GM18498 (cell line): ENCODE measurements around the gene CRB3.

Source experiments
- ATAC-seq: cut with Tn5 transposase; IDR thresholded peaks from one replicate; pipeline ENCODE4 v1.9.1; 2021; ENCODE audit warnings: mild to moderate bottlenecking, moderate library complexity; ENCODE audit not compliant: unreplicated experiment

The CRB3 gene

DNA sequence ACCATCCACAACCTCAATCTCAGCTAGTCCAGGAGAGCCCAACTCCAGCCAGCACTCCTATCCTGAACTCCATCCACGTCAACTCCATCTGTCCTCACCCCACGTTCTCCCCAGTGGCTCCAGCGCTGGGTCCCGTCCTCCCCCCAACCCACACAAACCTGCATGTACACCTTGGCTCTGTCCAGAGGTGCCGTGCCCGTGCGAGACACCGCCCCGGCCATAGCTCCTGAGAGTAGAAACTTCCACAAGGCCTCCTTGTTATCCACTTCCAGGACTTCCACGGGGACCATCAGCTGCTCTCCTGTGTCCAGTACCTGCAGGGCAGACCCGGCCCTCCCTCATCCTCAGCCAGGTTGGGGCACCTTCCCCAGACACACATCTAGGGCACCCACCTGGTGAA lies 32.2 kb upstream of the CRB3 start:
- ATAC-seq, result no peak

DNA sequence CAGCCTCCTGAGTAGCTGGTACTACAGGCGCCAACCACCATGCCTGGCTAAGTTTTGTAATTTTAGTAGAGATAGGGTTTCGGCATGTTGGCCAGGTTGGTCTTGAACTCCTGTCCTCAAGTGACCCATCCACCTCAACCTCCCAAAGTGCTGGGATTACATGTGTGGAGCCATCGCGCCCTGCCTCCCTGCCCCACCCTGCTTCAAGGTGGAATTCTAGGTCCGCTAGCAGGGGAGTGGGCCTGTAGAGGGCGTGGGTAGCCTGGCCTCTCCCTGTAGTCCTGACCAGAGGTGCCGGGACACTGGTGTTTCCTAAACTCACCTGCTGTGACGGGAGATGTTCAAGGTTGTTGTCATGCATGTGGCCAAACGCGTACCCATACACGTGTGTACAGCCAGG lies 30.9 kb upstream of the CRB3 start:
- no peak for ATAC-seq

DNA sequence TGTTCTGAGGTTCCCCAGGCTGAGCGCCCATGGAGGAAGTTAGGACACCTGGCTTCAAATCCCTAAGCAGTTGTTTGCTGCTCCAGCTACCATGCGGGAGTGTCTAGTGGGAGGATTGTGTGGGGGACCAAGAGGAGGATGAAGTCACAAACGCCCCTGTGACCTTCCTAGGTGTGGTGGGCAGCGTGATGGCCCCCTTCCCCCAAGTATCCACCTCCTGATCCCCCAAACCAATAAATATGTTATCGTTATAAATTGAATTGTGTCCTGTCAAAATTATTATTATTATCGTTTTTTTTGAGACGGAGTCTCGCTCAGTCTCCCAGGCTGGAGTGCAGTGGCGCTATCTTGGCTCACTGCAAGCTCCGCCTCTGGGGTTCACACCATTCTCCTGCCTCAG lies 30.4 kb upstream of the CRB3 start, which contains the start of gene SLC25A41:
SLC25A41 (minus strand) TSS at position 101 of the 400 bp plus-strand sequence; CDS start at position 31, 70 bp downstream.
- ATAC-seq, result no peak

DNA sequence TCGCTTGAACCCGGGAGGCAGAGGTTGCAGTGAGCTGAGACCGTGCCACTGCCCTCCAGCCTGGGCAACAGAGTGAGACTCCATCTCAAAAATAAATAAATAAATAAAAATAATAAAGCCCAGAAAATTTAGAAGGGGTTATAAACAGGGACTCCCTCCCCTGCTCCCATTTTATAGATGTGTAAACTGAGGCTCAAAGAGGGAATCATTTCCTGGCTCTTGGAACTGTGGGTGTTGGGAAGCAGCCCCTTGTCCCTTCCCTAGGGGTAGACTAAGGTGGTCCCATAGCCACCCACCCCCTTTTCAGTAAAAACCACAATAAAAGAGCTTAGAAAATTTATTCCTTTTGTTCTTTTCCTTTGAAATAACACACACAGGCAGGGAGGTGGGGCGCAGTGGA lies 24.3 kb upstream of the CRB3 start:
- no peak for ATAC-seq

DNA sequence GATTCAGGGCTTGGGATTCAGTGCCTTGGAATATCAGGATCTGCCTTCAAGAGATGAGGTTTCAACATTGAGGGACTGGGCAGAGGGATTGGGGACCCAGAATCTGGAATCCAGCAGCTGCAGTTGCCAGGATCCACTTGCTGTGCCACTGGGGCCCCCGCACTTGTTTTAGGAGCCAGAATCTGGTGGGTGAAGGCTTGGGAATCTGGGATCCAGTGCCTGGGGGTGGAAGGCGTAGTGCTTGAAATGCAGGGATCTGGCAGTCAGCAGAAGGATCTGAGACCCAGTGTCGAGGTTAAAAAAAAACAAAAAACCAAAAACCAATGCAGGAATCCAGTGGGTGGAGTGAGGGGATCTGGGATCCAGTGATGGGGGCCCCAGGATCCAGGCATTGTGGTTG lies 23.2 kb upstream of the CRB3 start:
- no peak for ATAC-seq

DNA sequence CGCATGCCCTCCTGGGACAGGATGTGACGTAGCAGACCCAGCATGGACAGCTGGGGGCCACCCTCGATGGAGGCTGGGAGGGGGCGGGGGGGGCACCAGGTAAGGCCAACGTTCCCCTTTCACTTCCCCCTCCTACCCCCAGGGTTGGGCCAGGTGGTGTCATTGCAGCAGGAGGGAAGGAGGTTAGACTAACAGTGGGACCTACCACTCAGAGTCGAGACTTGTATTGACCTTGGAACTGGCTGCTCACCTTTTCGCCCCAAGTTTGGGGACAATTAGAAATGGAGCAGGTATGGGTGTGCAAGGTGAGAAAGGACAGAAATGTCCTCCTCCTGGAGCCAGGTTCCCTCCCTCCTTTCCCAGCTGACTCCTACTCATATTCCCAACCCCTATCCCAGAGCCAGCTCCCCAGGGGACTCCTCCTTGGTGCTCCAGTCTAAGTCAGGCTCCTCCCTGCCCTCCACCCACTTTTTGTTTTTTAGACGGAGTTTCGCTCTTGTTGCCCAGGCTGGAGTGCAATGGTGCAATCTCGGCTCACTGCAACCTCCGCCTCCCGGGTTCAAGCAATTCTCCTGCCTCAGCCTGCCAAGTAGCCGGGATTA lies 21.9 kb upstream of the CRB3 start:
- ATAC-seq, result no peak

DNA sequence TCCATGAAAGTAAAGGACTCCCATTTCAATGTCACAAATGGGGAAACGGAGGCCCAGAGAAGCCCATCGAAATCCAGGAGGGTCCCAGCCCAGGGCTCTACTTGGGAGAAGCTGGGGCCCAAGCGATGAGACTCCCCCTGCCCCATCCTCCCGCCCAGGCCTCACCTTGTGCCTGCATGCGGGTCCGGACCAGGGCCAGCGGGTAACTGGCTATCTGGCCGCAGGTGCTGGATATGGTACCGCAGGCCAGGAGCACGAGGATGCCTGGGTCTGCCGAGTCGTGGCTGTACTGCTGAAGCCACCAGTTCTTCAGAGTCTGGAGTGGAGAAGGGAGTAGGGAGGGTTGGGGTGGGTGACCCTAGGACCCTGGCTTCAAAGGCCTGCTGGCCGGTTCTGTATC lies 20.1 kb upstream of the CRB3 start:
- ATAC-seq, result no peak

DNA sequence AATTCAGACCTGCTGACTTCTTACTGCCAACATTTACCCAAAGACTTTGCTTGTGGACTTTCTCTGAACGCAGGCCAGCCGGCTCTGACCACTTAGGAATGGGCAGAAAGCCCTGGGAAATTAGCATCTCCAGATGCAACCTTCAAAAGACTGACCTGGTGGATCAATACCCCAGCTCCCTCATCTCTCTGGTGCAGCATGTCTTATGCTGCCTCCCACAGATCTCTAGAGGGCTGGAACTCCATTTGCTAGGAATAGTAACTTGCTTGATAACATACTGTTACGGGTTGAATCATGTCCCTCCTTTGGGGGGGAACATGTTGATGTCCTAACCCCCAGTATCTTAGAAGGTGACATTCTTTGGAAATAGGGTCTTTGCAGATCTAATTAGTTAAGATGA lies 17.6 kb upstream of the CRB3 start:
- ATAC-seq, result no peak

DNA sequence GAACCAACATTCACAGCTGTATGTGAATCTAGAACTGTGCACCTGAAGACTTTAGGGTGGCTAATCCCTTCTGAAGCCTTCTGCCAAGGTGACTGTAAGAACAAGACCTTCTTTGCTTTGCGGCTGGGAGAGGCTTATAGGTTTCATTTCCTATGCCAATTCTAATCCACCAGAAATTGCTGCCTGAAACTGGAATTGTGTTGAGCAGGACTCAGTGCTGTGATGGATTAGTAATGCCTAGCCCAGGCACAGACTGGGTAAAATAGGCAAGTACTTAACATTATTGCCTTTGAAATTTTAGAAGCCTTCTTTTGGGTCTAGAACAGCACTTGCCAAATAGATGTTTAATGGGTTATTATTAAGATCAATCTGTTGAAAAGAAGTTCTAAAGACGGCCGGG lies 16.0 kb upstream of the CRB3 start:
- ATAC-seq, result no peak

DNA sequence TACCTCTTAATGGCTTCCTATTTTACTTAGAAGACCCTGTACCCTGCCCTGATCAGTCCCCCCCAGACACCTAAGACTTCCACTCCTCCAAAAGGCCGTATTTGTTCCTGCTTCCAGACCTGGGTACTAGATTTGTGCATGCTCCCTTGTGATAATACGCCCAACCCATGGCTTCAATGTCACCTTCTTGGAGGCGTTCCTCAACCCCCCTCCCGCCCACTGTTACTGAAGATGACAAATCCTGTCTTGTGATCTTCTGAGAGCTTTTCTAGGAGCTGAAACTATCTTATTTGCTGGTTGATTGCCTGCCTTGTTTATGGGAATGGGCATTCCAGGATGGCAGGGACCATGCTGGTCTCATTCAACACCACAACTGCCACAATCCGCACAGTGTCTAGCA lies 13.9 kb upstream of the CRB3 start:
- ATAC-seq, result no peak

DNA sequence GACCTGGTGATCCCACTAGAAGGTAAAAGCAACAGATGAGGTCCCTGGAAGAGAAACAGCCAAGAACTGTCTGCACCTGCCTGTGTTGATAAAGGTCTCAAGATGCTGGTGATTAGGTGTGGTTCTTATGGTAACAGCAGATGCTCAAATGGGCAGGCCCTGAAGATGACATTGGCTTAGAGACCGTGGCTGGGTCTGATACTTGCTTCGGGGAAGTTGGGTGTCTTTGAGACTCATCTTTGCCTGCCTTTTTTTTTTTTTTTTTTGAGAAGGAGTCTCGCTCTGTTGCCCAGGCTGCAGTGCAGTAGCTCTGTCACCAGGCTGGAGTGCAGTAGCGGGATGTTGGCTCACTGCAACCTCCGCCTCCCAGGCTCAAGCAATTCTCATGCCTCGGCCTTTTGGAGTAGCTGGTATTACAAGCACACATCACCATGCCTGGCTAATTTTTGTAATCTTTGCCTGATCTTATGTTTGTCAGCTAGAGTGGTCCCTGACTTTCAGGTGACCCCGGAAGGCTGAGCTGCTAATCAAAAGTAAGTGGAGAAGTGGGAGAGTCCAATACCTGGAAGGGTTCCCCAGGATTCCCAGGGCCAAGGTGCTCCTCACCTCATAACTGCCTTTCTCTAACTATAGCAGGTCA lies 12.4 kb upstream of the CRB3 start:
- no peak for ATAC-seq

DNA sequence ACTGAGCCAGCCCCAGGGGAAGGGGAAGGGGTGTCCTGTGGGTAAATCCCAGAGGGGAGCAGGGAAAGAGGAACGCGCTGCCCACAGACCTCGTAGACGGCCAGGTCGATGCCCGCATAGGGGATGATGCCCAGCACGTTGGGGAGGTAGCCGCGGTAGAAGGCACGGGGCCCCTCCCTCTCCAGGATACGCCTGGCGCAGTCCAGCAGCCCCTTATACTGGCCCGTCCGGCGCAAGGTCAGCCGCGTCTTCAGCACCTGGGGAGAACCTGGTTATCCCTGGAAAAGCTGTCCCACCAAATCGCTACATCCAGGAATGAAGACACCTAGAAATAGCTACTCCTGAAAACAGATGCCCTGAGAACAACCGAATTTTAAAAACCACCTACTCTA lies 11.9 kb upstream of the CRB3 start:
- no peak for ATAC-seq

DNA sequence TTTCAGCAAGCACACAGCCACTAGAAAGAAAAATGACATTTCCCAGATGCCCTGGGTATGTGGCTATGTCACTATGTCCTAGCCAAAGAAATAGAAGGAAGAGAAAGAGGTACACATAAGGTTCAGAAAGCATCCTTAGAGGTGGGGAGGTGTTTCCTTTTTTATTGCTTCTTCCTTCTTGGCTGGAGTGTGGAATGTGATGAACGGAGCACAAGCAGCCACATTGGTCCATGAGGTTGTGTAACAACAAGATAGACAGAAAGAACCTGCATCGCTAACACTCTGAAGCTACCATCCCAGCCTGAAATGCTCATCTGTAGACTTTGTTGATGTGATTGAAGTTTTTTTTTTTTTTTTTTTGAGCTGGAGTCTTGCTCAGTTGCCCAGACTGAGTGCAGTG lies 11.2 kb upstream of the CRB3 start:
- ATAC-seq, result no peak

DNA sequence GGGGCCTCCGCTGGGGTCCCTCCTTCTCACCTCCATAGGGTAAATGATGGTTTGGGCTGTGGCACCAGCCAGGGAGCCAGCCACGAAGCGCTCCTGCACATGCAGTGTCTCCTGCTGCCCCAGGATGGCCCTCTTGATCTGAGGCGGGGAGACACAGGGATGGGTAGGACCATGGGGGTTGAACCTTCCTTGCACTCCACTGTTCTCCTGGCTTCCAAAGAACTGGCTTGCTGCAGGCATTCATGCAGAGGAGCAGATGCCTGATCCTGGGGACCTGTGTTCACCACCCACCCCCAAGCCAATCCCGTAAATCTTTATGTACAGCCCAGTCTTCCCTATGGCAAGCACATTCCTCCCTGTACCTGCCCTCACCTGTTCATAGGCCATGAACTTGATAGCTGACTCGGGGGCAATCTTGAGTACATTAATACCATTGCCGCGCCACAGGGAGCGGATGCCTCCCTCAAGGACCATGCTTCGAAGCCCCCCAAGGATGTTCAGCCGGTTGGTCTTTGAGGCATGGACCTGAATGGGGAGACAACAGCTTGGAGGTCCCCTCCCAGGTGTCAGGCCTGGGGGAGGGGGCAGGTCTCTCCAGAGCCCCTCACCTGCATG lies 10.0 kb upstream of the CRB3 start:
- no peak for ATAC-seq

DNA sequence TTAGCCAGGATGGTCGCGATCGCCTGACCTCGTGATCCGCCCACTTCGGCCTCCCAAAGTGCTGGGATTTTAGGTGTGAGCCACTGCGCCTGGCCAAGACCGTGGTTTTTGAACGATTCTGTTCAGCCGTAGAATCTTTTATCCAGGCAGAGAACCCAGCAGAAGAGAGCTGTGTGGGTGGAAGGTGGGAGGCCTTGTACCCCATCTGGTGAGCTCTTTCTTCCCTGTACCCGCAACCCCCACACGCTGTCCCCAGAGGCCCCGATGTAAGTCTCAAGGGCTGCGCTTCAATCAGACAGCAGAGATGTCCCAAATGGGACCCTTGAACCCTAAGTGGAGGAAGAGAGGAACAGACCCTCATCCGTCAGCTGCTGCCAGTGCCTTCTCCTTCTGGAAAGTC lies 8.1 kb upstream of the CRB3 start:
- ATAC-seq, result no peak

DNA sequence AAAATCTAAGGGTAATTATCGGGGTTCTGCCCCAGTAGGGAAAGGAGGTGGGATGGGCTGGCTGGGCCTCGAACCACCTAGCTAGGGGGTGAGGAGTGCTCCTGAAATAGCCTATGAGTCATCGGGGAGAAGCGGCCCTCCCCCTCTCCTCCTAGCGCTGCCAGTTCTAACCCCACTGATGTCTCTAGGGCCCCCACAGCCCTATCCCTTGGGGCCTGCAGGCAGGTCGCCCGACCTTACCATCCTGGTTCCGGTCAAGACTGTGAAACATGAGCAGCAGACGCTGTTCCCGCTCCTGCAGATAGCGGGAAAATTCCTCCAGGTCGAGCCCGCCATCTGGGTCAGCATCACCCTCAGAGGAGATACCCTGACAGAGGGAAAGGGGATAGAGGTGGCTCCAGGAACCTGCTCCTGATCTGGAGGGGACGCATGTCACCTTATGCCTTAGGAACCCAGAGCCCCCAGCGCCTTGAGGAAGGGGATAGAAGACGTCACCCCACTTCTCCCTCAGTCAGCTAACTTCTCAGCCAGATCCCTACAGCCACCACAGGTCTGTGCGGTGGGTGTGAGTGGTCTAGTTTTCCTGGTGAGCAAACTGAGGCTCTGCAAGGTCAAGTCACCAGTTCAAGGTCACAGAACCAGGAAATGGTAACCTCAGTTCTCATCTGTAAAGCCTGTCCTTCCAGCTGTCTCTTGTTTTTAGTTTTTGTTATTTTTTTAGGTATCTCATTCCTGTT lies 5.9 kb upstream of the CRB3 start:
- no peak for ATAC-seq

DNA sequence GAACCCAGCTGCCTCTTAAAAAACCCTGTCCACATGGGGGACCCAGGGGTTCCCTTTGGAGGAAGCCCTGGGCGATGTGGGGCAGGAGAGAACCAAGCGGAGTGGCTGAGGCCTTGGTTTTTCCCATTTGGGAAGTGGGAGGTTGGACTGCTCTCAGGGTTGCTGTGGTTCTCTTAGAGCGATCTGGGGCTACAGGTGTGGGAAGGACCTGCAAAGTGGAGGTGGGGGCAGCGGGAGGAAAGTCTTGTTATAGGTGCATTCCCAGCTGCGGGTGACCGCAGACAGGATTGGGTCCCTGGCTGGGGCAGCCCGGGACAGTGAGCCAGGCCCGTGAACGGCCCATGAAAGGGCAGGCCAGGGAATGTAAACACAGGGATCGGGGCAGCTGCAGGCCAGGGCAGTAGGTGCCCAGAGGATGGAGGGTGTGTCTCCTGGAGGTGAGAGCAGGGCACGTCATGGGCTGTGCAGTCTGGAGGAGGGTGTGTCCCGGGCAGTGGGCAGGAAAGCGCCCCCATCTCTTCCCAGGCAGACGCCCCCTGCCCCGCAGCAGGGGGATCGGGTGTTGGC lies 5.3 kb upstream of the CRB3 start:
- ATAC-seq, result no peak

DNA sequence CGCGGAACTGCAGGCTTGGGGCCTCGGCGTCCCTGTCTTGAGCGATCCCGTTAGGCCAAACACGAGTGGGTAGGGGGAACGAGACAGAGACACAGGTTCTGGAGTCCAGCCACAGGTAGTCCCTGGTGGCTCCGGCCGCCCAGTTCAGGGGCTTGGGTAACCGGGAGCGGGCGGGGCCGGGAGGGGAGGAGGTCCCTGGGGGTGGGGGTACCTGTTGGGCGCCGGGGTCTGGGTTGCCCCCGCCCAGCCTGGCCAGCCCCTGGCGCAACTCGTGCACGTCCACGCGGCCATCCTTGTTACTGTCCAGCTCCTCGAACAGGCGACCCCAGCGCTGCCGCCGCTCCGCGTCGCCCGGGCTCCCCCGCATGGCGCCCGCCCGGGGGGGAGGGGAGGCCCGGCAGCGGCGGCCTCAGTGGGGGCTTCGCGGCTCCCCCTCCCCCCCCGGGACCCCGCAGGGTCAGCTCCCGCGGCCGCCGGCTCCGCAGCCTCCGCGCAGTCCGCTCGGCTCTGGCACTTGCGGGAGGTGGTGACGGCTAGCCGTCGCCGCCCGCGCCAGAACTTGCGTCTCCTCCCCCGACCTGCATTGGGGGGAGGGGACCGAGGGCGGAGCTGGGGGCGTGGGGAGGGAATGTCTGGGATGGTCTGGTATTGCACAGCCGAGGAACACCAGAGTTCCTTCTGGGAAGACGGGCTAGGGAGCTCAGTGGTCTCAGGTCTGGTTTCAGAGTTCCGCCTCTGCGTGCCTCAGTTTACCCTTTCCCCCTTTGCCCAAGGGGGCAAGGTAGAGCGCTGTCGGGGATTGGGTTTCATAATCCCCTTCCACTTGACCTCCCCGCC lies 4.6 kb upstream of the CRB3 start, which contains the start of gene SLC25A23:
SLC25A23 (minus strand) TSS at position 531 of the 837 bp plus-strand sequence; CDS start at position 367, 164 bp downstream.
- peak; percentile 47 for ATAC-seq

DNA sequence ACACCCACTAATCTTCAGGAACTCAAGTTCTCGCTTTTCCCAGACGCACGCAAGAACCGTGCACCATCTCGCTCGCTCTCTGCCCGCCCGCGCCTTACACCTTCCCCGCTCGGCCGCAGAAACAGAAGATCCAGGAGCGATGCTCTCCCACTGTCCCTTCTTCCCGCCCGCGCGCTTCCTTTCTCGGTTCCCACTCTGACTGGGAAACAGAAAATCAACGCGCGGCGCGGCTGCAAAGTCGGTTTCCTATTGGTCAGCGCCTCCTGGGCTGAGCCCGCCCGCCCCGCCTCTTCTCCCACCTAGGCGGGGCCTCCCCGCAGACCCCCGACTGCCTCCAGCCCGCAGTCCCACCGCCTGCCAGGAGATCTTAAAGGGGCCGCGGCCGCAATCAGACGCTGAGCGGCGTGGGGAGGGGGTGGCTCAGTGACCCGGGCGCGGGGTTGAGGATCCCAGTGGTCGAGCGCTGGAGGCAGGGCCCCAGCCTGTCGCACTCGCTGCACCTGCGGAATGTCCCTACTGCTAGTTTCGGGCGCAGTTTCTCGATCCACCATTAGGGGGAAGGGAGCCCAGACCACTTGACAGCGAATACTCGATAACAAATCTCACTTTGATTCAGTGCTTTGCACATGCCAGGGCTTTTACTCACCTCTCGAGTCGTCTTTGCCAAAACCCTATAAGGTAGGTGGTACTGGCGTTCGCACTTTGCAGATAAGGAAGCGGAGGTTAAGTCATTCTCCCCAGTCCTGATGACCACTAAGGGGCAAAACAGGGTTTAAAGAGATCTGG lies 3.8 kb upstream of the CRB3 start:
- ATAC-seq, result peak; percentile 76

DNA sequence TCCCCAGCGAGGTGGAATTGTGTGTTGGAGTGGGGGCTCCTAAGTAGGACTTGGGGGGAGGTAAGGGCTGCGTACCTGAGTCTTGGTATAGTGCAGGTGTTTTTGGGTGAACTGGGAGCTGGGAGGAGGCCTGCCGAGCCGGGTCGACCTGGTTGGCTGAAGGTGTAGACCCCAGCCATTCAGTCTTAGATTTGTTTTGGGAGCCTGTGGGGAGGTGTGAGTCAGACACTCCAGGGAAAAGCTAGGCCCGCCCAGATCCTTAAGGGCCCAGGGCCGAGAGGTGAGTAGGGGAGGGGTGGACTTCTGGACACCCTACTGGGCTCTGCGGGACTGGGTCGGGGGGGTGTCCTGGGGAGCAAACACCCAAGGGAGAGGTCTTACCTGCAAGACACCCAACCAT lies 935 bp downstream of the CRB3 start:
- ATAC-seq, result no peak
